Renal cortical epithelial cell (primary cell): ENCODE measurements around the gene C1QTNF12. TPM values are rescaled to one million over a fixed set of nuclear protein-coding genes. Genes with fewer than 3 reads are reported as not detected.

Experiments used
- DNase-seq: peaks from one replicate; pipeline ENCODE4 v3.0.0-alpha.2; 2011; ENCODE audit warnings: low read depth
- total RNA-seq: library from RNA; depleted of rRNA; stranded (reverse); fragments of >200 nt; gene quantifications from 2 replicates; pipeline ENCODE4 v1.2.3, GENCODE V29; 2014

Gene C1QTNF12
- 0.40 TPM in 1 of 2 replicates, not detected in the other for total RNA-seq

- DNase-seq, result no peak
Measured at GRCh38 chr1:1246577-1247340, at the start of gene C1QTNF12. Gene C1QTNF12 (minus strand): TSS chr1:1246722. CDS start chr1:1246690, 32 bp downstream.

DNA sequence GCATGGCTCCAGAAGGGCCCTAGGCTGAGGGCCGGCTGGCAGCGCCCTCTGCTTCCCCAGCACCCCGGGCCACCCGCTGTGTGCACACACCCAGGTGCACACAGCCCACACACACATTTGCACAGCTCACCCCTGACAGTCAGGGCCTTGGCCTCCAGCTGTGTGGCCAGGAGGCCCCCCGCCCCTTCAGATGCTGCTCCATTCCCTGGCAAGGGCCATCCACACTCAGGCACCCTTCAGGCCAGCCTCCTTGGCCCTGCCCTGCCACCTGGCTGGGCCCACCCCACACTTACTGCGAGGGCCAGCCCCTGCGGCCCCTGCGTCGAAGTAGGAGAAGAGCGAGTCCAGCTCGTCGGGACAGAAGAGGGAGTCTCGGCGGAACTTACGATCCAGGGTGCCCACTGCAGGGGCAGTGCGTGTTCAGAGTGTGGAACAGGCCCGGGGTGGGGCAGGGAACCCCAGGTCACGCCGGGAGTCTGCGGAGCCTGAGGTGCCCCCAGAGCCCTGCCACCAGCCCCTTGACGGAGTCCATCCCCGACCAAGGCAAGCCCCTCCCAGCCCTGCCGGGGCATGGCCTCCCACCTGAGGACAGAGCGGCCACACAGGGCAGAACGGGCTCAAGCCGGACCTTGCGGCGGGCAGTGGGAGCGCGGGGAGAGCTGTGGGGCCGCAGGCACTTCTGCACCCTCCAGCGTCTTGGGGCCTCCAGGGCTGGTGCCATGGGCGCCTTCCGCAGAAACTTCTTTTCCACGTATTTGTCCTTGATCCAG, 48.8 kb upstream of the C1QTNF12 start:
- DNase-seq, result no peak

GRCh38 chr1:1294250-1294890, 47.8 kb upstream of the C1QTNF12 start:
- no peak for DNase-seq

DNA sequence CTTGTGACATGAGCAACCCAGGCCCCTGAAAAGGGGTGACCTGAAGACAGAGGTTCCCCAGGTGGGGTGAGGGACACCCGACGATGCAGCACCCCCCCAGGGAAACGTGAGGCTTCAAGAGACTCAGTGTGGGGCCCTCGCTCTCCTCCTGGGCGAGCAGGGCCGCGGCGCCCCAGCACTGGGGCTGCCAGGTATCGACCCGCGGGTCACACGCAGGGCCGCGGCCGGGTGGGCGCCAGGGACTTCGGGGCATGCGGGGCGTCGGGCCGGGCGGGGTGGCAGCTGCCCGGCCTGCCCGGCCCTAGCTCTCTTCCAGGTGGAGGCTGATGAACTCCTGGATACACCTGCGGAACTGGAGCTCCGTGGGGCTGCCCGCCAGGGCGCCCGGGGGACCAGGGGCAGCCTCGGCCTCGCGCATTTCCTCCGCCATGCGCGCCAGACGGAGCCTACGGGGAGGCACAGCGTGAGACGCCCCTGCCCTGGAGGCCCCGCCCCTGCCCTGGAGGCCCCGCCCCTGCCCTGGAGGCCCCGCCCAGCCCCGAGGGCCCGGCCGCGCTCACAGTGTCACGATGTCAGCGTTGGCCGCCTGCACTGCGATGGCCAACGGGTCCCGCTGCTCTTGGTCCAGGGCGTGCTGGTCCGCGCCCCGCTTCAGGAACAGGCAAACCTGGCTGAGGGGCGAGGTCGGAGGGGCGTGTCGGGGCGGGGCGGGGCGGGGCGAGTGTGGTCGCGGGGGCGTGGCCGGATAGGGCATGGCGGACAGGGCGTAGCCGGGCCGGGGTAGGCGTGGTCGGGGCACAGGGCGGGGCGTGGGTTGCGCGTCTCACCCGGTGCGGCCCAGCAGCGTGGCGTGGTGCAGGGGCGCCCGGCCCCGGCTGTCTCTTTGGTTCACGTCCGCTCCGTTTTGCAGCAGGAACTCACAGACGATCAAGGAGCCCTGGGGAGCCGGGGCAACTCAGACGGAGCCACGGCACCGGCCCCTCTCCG, 47.0 kb upstream of the C1QTNF12 start:
- no peak for DNase-seq

DNA sequence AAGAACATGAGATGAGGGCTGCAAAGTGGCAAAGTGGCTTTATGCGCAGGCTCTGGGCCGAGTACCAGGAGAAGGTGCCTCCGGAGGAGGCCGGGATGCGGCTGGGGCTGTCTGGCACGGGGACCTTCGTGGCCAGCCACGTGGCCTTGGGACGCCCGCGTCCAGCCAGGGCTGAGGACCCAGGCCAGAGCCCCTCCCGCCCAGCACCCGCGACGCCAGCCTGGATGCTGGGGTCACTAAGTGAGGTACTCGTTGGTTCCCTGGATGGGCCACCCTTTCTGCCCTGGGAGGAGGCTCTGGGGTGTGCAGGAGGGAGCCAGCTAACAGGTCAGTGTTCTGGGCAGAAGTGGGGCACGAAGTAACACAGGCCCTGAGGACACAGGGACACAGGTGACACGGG, 46.3 kb upstream of the C1QTNF12 start:
- DNase-seq, result no peak

GRCh38 chr1:1292442-1292779, 45.9 kb upstream of the C1QTNF12 start:
- no peak for DNase-seq

DNA sequence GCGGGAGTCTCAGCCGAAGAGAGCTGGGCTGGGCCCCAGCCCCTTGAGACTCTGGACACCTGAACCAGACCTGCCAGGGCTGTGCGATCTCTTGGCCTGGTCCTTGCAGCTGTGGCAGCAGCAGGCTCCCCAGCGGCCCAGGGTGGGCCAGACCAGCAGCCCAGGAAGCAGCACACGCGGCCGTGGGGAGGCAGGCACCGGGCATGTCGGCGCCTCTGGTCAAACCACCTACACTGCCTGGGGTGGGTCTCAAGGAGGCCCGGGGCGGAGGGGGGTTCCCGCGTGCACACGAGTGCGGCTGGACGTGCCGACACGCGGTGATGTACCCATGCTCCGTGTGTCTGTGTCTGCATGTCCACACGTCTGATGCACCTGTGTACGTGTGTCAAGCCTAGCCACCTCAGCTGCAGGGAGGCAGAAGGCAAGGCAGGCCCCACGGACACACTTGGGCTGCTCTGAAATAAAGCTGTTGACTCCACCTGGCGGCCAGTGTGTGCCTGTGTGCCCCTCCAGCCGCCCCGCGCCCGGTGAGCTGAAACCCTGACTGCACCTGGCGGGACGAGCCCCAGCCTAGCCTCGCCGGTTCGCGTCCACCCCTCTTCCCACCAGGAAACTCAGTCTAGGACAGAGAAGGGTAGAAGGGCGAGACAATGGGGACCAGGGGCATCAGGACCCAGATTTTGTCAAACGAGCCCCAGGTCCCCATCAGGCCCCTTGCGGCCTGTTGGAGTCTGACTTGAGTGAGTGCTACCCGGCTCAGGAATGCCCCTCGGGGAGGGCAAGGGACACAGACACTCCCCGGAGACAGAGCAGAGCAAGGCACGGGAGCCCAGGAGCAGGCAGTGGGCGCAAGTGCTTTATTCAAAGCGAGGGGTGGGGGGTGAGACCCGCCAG, 45.3 kb upstream of the C1QTNF12 start:
- DNase-seq, result peak; percentile 63

- DNase-seq, result no peak
Measured at GRCh38 chr1:1291023-1291528, 44.6 kb upstream of the C1QTNF12 start.

DNA sequence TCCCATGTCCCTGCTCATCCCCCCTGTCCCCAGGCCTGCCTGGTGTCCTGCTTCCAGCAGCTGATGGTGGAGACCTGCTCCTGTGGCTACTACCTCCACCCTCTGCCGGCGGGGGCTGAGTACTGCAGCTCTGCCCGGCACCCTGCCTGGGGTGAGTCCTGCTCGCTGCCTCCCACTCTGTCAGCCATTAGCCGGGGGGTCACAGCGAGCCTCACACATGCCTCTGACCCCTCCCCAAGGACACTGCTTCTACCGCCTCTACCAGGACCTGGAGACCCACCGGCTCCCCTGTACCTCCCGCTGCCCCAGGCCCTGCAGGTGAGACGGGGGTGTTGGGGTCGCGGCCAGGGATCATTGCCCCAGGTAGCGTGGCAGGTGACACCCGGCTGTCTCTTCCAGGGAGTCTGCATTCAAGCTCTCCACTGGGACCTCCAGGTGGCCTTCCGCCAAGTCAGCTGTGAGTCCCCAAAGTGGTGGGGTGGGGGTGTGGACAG, 43.8 kb upstream of the C1QTNF12 start:
- DNase-seq, result no peak

GRCh38 chr1:1287288-1288110, 41.0 kb upstream of the C1QTNF12 start:
- DNase-seq, result no peak

DNA sequence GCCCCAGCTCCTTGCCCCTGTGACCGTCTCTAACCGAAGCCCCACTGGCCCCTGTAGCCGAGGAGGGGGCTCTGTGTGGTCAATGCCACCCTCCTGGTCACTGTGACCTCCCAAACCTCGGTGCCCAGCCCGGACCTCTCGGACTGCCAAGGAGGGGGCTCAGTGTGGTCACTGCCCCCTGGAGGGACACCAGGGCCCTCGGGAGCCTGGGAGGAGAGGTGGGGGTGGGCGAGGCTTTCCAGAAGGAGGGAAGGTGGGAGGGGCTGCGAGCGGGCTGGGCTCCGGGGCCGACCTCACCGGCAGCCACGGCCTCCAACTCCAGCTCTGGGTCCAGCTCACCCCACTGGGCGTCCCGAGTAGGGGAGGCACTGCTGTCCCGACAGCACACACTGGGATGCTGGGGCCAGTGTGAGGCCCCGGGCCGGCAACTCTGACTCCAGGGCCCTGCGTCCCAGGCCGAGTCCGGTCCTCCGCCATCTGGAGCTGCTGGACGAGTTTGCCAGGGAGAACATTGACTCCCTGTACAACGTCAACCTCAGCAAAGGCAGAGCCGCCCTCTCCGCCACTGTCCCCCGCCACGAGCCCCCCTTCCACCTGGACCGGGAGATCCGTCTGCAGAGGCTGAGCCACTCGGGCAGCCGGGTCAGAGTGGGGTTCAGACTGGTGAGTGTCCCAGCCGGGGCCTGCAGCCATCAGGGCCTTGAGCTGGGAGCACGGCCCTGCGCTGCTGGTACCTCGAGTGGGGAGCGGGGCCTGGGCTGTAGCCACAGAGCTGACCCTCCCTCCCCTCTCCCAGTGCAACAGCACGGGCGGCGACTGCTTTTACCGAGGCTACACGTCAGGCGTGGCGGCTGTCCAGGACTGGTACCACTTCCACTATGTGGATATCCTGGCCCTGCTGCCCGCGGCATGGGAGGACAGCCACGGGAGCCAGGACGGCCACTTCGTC, 40.1 kb upstream of the C1QTNF12 start:
- DNase-seq, result no peak

DNA sequence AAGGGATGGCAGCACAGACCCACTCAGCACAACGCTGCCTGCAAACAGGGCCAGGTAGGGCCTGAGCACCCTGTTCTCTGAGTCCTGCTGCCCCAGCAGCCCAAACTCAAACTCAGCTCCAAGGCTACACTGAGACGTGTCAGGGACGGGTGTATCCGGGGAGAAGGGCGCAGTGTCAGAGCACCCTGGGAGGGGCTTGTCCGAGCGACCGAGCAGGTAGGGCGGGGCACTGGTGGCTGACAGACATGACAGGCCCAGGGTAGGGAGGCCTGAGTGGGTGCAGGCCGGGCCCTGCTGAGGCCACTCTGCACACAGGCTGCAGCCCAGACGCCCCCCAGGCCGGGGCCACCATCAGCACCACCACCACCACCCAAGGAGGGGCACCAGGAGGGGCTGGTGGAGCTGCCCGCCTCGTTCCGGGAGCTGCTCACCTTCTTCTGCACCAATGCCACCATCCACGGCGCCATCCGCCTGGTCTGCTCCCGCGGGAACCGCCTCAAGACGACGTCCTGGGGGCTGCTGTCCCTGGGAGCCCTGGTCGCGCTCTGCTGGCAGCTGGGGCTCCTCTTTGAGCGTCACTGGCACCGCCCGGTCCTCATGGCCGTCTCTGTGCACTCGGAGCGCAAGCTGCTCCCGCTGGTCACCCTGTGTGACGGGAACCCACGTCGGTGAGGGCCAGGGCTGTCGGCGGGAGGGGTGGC, 39.2 kb upstream of the C1QTNF12 start:
- no peak for DNase-seq

GRCh38 chr1:1285102-1285571, 38.6 kb upstream of the C1QTNF12 start:
- no peak for DNase-seq

DNA sequence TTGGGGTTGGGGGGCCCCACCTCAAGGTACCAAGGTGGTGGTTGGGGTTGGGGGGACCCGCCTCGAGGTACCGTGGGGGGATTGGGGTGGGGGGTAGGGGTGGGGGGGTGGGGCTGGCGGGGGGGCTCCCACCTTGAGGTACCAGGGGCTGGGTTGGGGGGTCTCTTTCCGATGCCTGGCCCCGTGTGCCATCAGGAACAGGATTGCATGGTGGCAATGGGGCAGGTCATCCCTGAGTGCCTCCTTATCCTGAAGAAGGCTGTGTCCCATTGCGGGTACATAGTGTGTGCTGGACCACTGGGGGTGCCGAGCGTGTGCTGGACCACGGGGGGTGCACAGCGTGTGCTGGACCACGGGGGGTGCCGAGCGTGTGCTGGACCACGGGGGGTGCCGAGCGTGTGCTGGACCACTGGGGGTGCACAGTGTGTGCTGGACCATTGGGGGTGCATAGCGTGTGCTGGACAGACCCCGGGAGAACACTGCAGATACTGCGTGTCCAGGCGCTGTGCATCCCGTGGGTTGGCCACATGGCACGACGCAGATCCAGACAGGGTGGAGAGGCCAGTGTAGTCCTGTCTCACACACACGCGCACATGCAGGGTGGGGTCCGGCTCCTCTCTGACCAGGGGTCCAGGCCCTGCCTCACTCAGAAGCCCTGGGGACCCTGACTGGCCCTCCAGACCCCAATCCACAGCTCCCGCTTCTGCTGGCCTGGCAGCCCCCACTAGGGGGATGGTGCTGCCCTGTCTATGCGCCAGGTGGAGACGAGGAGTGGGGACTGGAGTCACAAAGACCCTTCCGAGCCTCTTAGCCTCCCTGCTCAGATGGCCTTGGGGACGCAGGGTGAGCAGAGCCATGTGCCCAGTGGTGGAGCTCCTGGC, 37.9 kb upstream of the C1QTNF12 start:
- DNase-seq, result no peak

GRCh38 chr1:1283821-1284220, 37.3 kb upstream of the C1QTNF12 start:
- peak; percentile 43 for DNase-seq

DNA sequence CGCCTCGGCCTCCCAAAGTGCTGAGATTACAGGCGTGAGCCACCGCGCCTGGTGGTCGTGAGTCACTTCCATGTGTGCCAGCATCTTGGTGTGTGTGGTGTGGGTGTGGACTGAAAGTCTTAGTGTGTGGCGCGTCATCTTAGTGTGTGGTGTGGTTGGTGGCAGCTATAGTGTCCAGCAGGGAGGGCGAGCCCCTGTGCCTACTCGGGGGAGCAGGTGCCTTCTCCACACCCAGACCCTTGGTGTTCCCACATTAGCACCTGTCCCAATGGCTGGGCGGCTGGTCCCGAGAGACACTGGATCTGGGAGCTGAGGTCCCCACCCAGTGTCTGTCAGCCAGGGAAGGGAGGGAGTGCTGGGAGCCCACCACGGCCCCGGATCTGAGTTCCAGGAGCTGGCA, 36.5 kb upstream of the C1QTNF12 start:
- DNase-seq, result no peak
